Keratinocyte (primary cell): ENCODE measurements around the gene CLSTN1. TPM values are rescaled to one million over a fixed set of nuclear protein-coding genes. Genes with fewer than 3 reads are reported as not detected.

ENCODE experiments used
- DNase-seq: peaks from one replicate; pipeline ENCODE4 v3.0.0-alpha.2; 2011; ENCODE audit warnings: low read depth, missing footprints, low spot score
- FAIRE-seq: peaks from 2 replicates; lab custom pipeline; 2011; peaks lifted over from hg19 to GRCh38; lab: Jason Lieb, UNC
- H2AFZ ChIP-seq: 2 replicates; pipeline ENCODE4 v1.6.0; 2012; ENCODE audit warnings: low read length, control low read depth, inconsistent platforms; ENCODE audit not compliant: control insufficient read depth
- H3K27ac ChIP-seq: 2 replicates; pipeline ENCODE4 v1.5.1; 2011; ENCODE audit warnings: low read length; ENCODE audit not compliant: control insufficient read depth, insufficient read depth
- H3K27me3 ChIP-seq: 3 replicates; pipeline ENCODE4 v1.6.0; 2011; ENCODE audit warnings: low read length; ENCODE audit not compliant: control insufficient read depth, insufficient read depth; ENCODE audit errors: extremely low read depth
- H3K36me3 ChIP-seq, 2 experiments: 2 replicates in 1 of 2; 3 replicates in 1 of 2; pipeline ENCODE4 v1.5.1; 2011; ENCODE audit warnings: low read length in 2 of 2, mild to moderate bottlenecking in 1 of 2; ENCODE audit not compliant: control insufficient read depth in 2 of 2, insufficient read depth in 2 of 2; ENCODE audit errors: extremely low read depth in 1 of 2
- H3K4me1 ChIP-seq: 3 replicates; pipeline ENCODE4 v1.5.1; 2011; ENCODE audit warnings: low read length; ENCODE audit not compliant: control insufficient read depth, insufficient read depth; ENCODE audit errors: extremely low read depth
- H3K4me2 ChIP-seq: 3 replicates; pipeline ENCODE4 v1.6.0; 2011; ENCODE audit warnings: low read depth, low read length; ENCODE audit not compliant: control insufficient read depth, insufficient read depth; ENCODE audit errors: extremely low read depth
- H3K4me3 ChIP-seq, 3 experiments: fragments of 200-600 bp in 1 of 3; sonication (generic) in 1 of 3; 2 replicates in 2 of 3; 3 replicates in 1 of 3; pipeline ENCODE4 v1.5.1; 2011 to 2016; ENCODE audit warnings: low read length in 3 of 3, mild to moderate bottlenecking in 3 of 3, control low read depth in 2 of 3, inconsistent platforms in 1 of 3, low read depth in 1 of 3, mixed read lengths in 1 of 3, mixed run types in 1 of 3, moderate library complexity in 1 of 3; ENCODE audit not compliant: control insufficient read depth in 2 of 3, insufficient read depth in 2 of 3; ENCODE audit errors: extremely low read depth in 1 of 3
- H3K79me2 ChIP-seq: 2 replicates; pipeline ENCODE4 v1.6.0; 2012; ENCODE audit warnings: low read length; ENCODE audit not compliant: control insufficient read depth, insufficient read depth
- H3K9ac ChIP-seq: 3 replicates; pipeline ENCODE4 v1.6.0; 2011; ENCODE audit warnings: low read length; ENCODE audit not compliant: control insufficient read depth, insufficient read depth; ENCODE audit errors: extremely low read depth
- H3K9me1 ChIP-seq: 3 replicates; pipeline ENCODE4 v1.6.0; 2011; ENCODE audit warnings: low read length; ENCODE audit not compliant: control insufficient read depth, insufficient read depth; ENCODE audit errors: extremely low read depth
- H3K9me3 ChIP-seq: 2 replicates; pipeline ENCODE4 v1.5.1; 2012; ENCODE audit warnings: low read depth, low read length; ENCODE audit not compliant: control insufficient read depth
- H4K20me1 ChIP-seq: 3 replicates; pipeline ENCODE4 v1.6.0; 2011; ENCODE audit warnings: low read length; ENCODE audit not compliant: control insufficient read depth, insufficient read depth; ENCODE audit errors: extremely low read depth
- CTCF ChIP-seq, 3 experiments: IDR thresholded peaks in 1 of 3; conservative IDR thresholded peaks in 1 of 3; optimal IDR thresholded peaks in 1 of 3; 2 replicates in 2 of 3; 3 replicates in 1 of 3; pipeline versions ENCODE3 to v1.5.1; 2011; ENCODE audit warnings: low read length in 3 of 3, mild to moderate bottlenecking in 3 of 3, moderate library complexity in 2 of 3, control low read depth in 1 of 3, inconsistent platforms in 1 of 3; ENCODE audit not compliant: insufficient read depth in 2 of 3; ENCODE audit errors: extremely low read depth in 1 of 3
- EZH2 ChIP-seq: IDR thresholded peaks from one replicate; pipeline ENCODE4 v1.6.1; 2012; ENCODE audit warnings: inconsistent platforms, mild to moderate bottlenecking, low read length, moderate library complexity
- dilution Hi-C: fragments of 300-500 bp; cut with MboI; formaldehyde crosslinking; loops from one replicate; pipeline ENCODE4 v1.7.0; 2020; ENCODE audit warnings: low sequenced_read_pairs; ENCODE audit not compliant: extremely low pct_ligation_motif_present
- polyA plus RNA-seq, 5 experiments: library from polyadenylated mRNA; depleted of rRNA in 3 of 5; stranded (reverse) in 3 of 5; stranded (forward) in 1 of 5; unstranded in 1 of 5; fragments of >200 nt; gene quantifications; 1 replicate in 1 of 5; 2 replicates in 3 of 5; 3 replicates in 1 of 5; pipeline versions ENCODE4 v1.2.1 to v1.2.3, GENCODE V29; 2011 to 2012; ENCODE audit warnings: missing spikeins in 2 of 5, low read depth in 1 of 5, low replicate concordance in 1 of 5

Gene CLSTN1
- polyA plus RNA-seq, 1 donor (not counting 4 experiments of a cell fraction or from before 2014, with no cell fraction given), result 90.3 TPM

GRCh38 chr1:9852410-9853248 is 28.9 kb upstream of the CLSTN1 start:
- dilution Hi-C loops, result no loop called here
- no peaks in the 10 kb centered on the region for H3K9me1 ChIP-seq
- peaks cover 16% of the 10 kb centered on the region for H3K4me1 ChIP-seq
- FAIRE-seq (peak; percentile 84), DNase-seq (no peak)
- peak overlapping the region; percentile 61 for H3K4me2 ChIP-seq
- peak overlapping the region; percentile 41 for H3K9ac ChIP-seq
- H3K4me3 ChIP-seq, result no peak overlapping the region
- no peak overlapping the region for H2AFZ ChIP-seq
- no peaks in the 10 kb centered on the region for H3K79me2 ChIP-seq
- H3K27ac ChIP-seq, result no peak overlapping the region
- TF ChIP-seq CTCF (optimal IDR thresholded peaks at IDR 0.05 in 1 of 3, IDR thresholded peaks at IDR 0.05 in 1 of 3, conservative IDR thresholded peaks at IDR 0.05 in 1 of 3; ENCODE audit: extremely low read depth in 1 of 3, insufficient read depth in 2 of 3, low read length in 3 of 3) (no peak), EZH2 (no peak)
- no peaks in the 10 kb centered on the region for H3K27me3 ChIP-seq
- H4K20me1 ChIP-seq, result no peaks in the 10 kb centered on the region
- H3K9me3 ChIP-seq, result no peaks in the 10 kb centered on the region
- H3K36me3 ChIP-seq, result peaks cover 16 to 19% of the 10 kb centered on the region in 2 experiments

GRCh38 chr1:9852004-9852403 is 28.2 kb upstream of the CLSTN1 start:
- Histone ChIP-seq H3K4me3 (no peak overlapping the region), H3K4me1 (peaks cover 16% of the 10 kb centered on the region), H3K9me3 (no peaks in the 10 kb centered on the region), H2AFZ (no peak overlapping the region), H3K4me2 (peak overlapping the region; percentile 61), H3K79me2 (no peaks in the 10 kb centered on the region), H3K27me3 (no peaks in the 10 kb centered on the region), H4K20me1 (no peaks in the 10 kb centered on the region), H3K27ac (no peak overlapping the region), H3K36me3 (peaks cover 16 to 19% of the 10 kb centered on the region in 2 experiments), H3K9me1 (no peaks in the 10 kb centered on the region), H3K9ac (peak overlapping the region; percentile 41)
- dilution Hi-C loops, result no loop called here
- no peak for DNase-seq
- no peak for FAIRE-seq
- TF ChIP-seq CTCF (optimal IDR thresholded peaks at IDR 0.05 in 1 of 3, IDR thresholded peaks at IDR 0.05 in 1 of 3, conservative IDR thresholded peaks at IDR 0.05 in 1 of 3; ENCODE audit: extremely low read depth in 1 of 3, insufficient read depth in 2 of 3, low read length in 3 of 3), result no peak
- TF ChIP-seq EZH2, result no peak
